Smooth muscle cell (in vitro differentiated cells): ENCODE results near the gene TTC31. TPM values are rescaled to one million over a fixed set of nuclear protein-coding genes. Genes with fewer than 3 reads are reported as not detected.

ENCODE experiments used
- DNase-seq: peaks from one replicate; lab custom pipeline; 2025; ENCODE audit not compliant: unreplicated experiment; lab: John Stamatoyannopoulos, UW
- H2AFZ ChIP-seq: fragments of 200-600 bp; sonication (generic); 2 replicates; pipeline ENCODE4 v1.6.0; 2016; ENCODE audit warnings: antibody characterized with exemption, low read depth, mild to moderate bottlenecking
- H3F3A ChIP-seq: fragments of 200-600 bp; sonication (generic); 2 replicates; pipeline ENCODE4 v1.6.0; 2017; ENCODE audit warnings: antibody characterized with exemption, low read depth
- H3K27ac ChIP-seq: fragments of 200-600 bp; sonication (generic); 2 replicates; pipeline ENCODE4 v1.5.1; 2016; ENCODE audit warnings: low read depth, mild to moderate bottlenecking
- H3K27me3 ChIP-seq: fragments of 200-600 bp; sonication (generic); 2 replicates; pipeline ENCODE4 v1.6.1; 2016; ENCODE audit warnings: low read depth, mild to moderate bottlenecking
- H3K36me3 ChIP-seq: fragments of 200-600 bp; sonication (generic); 2 replicates; pipeline ENCODE4 v1.5.1; 2016; ENCODE audit warnings: low read depth
- H3K4me1 ChIP-seq: fragments of 200-600 bp; sonication (generic); 2 replicates; pipeline ENCODE4 v1.5.1; 2016; ENCODE audit warnings: low read depth
- H3K4me2 ChIP-seq: fragments of 200-600 bp; sonication (generic); 2 replicates; pipeline ENCODE4 v1.6.0; 2016; ENCODE audit warnings: mild to moderate bottlenecking
- H3K4me3 ChIP-seq: fragments of 200-600 bp; sonication (generic); 2 replicates; pipeline ENCODE4 v1.5.1; 2016; ENCODE audit warnings: mild to moderate bottlenecking
- H3K79me2 ChIP-seq: fragments of 200-600 bp; sonication (generic); 2 replicates; pipeline ENCODE4 v1.6.0; 2016; ENCODE audit warnings: low read depth, mild to moderate bottlenecking
- H3K9ac ChIP-seq: fragments of 200-600 bp; sonication (generic); 2 replicates; pipeline ENCODE4 v1.6.0; 2016; ENCODE audit warnings: low read depth
- H3K9me3 ChIP-seq: fragments of 200-600 bp; sonication (generic); replicated peaks from 2 replicates; pipeline ENCODE4 v1.5.1; 2016; ENCODE audit warnings: low read depth
- H4K20me1 ChIP-seq: fragments of 200-600 bp; sonication (generic); 2 replicates; pipeline ENCODE4 v1.6.0; 2016; ENCODE audit warnings: low read depth
- WGBS: methylation state at CpG from one replicate; pipeline ENCODE4 v1.1.7; 2016; ENCODE audit warnings: low lambda C conversion rate; 5-methylcytosine and 5-hydroxymethylcytosine counted together
- polyA plus RNA-seq: library from polyadenylated mRNA; unstranded; fragments of >200 nt; fragmentation: Nextera tagmentation; extraction: Ambion mirVana; gene quantifications from 2 replicates; pipeline ENCODE4 v1.2.1, GENCODE V29; 2016
- total RNA-seq: library from RNA; depleted of rRNA; stranded (reverse); fragments of >200 nt; gene quantifications from 2 replicates; pipeline ENCODE4 v1.2.3, GENCODE V29; 2014
- TF ChIP-seq, protein P1 (sequence below): fragments of 200-600 bp; sonication (generic); IDR thresholded peaks from 2 replicates; pipeline ENCODE4 v1.5.1; 2017; ENCODE audit warnings: borderline replicate concordance, mild to moderate bottlenecking, antibody characterized with exemption; ENCODE audit not compliant: insufficient read depth, poor library complexity, severe bottlenecking

The TTC31 gene
- total and polyA plus RNA-seq, 2 experiments from 2014 or later = 17.3 to 23.3 TPM

DNA sequence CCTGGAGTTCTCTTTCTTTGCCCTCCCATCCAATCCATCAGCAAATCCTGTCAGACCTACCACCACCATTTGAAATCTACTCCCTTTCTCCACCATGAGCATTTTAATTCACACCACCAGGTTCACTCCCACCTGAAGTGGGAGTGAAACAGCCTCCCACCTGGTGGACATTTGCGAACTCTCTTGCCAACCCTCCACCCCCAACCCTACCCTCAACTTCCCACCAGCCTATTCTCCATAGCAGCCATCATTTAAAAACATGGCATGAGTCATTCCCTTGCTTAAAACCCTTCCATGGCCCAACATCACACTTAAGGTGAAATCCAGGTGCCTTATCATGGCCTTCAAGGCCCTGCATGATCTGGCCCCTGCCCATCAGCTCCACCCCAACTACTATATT lies 44.6 kb upstream of the TTC31 start:
- 100% methylated on average over 1 of the region's 1 CpG for WGBS
- peaks cover 30% of the 10 kb centered on the region for H3K4me1 ChIP-seq
- peaks cover 64% of the 10 kb centered on the region for H4K20me1 ChIP-seq
- no peak overlapping the region for H2AFZ ChIP-seq
- no peaks in the 10 kb centered on the region for H3K36me3 ChIP-seq
- peak overlapping the region; percentile 96 for H3K4me2 ChIP-seq
- peaks cover 15% of the 10 kb centered on the region for H3F3A ChIP-seq
- no peak for DNase-seq
- peak overlapping the region; percentile 61 for H3K4me3 ChIP-seq
- no peaks in the 10 kb centered on the region for H3K27me3 ChIP-seq
- peaks cover 73% of the 10 kb centered on the region for H3K79me2 ChIP-seq
- peak overlapping the region; percentile 93 for H3K27ac ChIP-seq
- TF ChIP-seq, protein P1, sequence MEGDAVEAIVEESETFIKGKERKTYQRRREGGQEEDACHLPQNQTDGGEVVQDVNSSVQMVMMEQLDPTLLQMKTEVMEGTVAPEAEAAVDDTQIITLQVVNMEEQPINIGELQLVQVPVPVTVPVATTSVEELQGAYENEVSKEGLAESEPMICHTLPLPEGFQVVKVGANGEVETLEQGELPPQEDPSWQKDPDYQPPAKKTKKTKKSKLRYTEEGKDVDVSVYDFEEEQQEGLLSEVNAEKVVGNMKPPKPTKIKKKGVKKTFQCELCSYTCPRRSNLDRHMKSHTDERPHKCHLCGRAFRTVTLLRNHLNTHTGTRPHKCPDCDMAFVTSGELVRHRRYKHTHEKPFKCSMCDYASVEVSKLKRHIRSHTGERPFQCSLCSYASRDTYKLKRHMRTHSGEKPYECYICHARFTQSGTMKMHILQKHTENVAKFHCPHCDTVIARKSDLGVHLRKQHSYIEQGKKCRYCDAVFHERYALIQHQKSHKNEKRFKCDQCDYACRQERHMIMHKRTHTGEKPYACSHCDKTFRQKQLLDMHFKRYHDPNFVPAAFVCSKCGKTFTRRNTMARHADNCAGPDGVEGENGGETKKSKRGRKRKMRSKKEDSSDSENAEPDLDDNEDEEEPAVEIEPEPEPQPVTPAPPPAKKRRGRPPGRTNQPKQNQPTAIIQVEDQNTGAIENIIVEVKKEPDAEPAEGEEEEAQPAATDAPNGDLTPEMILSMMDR = no peak
- no peak overlapping the region for H3K9ac ChIP-seq
- H3K9me3 ChIP-seq = no peaks in the 10 kb centered on the region

DNA sequence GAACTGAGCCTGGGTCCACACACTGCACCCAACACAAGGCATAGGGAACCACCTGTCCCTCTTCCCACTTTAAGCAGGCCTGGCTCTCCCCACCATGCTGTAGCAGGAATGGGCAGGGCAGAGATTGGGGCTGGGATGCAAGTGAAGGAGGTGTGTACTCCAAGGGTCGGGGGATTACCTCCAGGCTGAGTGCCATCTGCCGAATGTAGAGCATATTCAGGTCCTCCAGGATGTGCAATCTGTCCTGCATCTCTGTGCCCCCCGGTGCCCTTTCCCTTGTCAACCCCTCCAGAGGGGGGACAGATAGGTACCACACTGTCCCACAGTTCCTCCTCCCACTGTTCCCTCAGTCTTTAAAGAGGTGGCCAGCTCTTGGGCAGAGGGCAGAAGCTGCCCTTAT lies 43.5 kb upstream of the TTC31 start:
- H3K36me3 ChIP-seq = no peaks in the 10 kb centered on the region
- peaks cover 30% of the 10 kb centered on the region for H3K4me1 ChIP-seq
- H3K9me3 ChIP-seq = no peaks in the 10 kb centered on the region
- TF ChIP-seq, protein P1 = no peak
- peak overlapping the region; percentile 61 for H3K4me3 ChIP-seq
- 57% methylated on average over 3 of the region's 3 CpGs for WGBS
- no peak overlapping the region for H2AFZ ChIP-seq
- H3K4me2 ChIP-seq = peak overlapping the region; percentile 96
- peaks cover 54% of the 10 kb centered on the region for H4K20me1 ChIP-seq
- H3K27me3 ChIP-seq = no peaks in the 10 kb centered on the region
- peaks cover 15% of the 10 kb centered on the region for H3F3A ChIP-seq
- no peak for DNase-seq
- peak overlapping the region; percentile 93 for H3K27ac ChIP-seq
- H3K79me2 ChIP-seq = peaks cover 62% of the 10 kb centered on the region
- peak overlapping the region; percentile 82 for H3K9ac ChIP-seq

DNA sequence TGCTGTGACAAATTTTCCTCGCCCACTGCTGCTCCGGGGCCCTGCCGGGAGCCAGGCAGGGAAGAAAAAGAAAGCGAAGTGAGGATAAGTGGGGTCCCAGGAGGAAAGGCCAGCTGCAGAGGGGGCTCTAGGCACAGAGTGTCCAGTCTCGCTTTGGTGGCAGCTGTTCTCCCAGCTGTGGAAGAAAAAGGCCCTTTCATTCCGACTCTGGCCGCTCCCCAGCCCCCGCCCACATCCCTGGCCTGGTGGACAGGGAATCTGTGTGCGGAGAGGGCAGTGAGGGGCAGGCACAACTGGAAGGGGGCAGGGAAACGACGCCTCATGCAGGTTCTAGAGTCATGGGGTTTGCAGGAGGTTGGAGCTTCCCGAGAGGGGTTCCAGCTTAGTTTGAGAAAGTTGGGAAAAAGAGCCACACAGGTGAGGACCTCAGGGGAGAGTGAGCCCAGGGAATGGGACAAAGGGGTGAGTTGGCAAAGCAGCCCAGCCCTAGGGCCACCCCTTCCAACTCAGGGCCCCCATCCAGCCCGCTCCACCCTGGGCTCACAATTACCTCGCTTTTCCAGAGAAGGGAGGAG lies 43.0 kb upstream of the TTC31 start:
- Histone ChIP-seq H2AFZ (no peak overlapping the region), H4K20me1 (peaks cover 49% of the 10 kb centered on the region), H3K27me3 (no peaks in the 10 kb centered on the region), H3K36me3 (no peaks in the 10 kb centered on the region), H3K79me2 (peaks cover 56% of the 10 kb centered on the region), H3K4me3 (peak overlapping the region; percentile 61), H3K4me1 (peaks cover 30% of the 10 kb centered on the region), H3K4me2 (peak overlapping the region; percentile 96), H3K9me3 (no peaks in the 10 kb centered on the region), H3K9ac (peak overlapping the region; percentile 82), H3F3A (peaks cover 15% of the 10 kb centered on the region), H3K27ac (peak overlapping the region; percentile 93)
- WGBS = 9% methylated on average over 14 of the region's 14 CpGs
- TF ChIP-seq, protein P1 = no peak
- peak; percentile 60 for DNase-seq
